ENCODE results near the gene HCST.
"Not testable (repeated sequence)": the region's sequence is repeated elsewhere in the genome, so short reads cannot be mapped to it uniquely, and the experiment has no call there.

The HCST gene

DNA sequence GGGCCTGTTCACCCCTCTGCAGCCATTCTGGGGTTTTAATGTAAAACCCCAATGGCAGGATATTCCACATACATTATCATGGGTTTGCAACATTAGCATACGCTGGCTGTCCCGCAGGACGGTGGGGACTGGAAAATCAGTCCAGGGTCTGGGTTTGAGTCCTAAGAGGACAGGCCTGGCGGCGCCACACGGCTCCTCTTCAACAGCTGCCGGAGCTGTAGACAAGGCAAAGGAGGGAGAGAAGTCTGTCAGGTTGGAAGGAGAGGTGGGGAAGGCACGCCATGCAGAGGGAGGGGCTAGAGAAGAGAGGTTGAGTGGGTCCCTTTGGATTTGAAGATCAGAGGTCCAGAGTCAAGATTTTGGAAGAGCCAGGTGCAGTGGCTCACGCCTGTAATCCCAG lies 13.9 kb upstream of the HCST start:
- DNase-seq (ENCODE audit: low read depth): no peak
- TF ChIP-seq CTCF (IDR thresholded peaks at IDR 0.05; ENCODE audit: control insufficient read depth, insufficient read depth, low read depth, low read length, missing control alignments): no peak
- no peak overlapping the region for H3K4me3 ChIP-seq (ENCODE audit: control insufficient read depth, low read depth, low read length)

GRCh38 chr19:35889370-35890112 lies 12.8 kb upstream of the HCST start:
- no peak for DNase-seq (ENCODE audit: low read depth)
- H3K4me3 ChIP-seq (ENCODE audit: control insufficient read depth, low read depth, low read length): no peak overlapping the region
- TF ChIP-seq CTCF (IDR thresholded peaks at IDR 0.05; ENCODE audit: control insufficient read depth, insufficient read depth, low read depth, low read length, missing control alignments): no peak

DNA sequence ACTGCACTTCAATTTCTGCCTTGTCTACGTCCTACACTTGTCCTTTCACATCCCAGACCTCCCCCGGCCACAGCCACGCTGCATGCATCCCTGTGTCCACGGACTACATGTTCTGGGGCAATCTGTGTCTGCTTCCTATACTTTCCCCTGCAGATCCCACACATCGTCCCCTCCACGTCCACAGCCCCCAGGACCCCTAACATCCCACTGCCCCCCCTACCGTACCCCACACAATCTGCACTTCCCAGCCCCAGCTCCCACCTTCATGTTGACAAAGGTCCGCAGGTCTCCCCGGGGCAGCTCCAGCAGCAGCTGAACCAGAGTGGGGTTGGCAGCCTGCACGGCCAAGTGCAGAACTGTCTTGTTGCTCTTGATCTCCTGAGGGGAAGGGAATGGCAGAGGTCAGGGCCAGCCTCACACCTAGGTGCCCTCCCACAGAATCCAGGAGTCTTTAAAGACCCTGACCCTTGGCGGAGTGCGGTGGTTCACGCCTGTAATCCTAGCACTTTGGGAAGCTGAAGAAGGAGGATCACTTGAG lies 12.1 kb upstream of the HCST start:
- H3K4me3 ChIP-seq (ENCODE audit: control insufficient read depth, low read depth, low read length): no peak overlapping the region
- no peak for TF ChIP-seq CTCF (IDR thresholded peaks at IDR 0.05; ENCODE audit: control insufficient read depth, insufficient read depth, low read depth, low read length, missing control alignments)
- DNase-seq (ENCODE audit: low read depth): no peak

GRCh38 chr19:35891819-35892218 lies 10.5 kb upstream of the HCST start:
- not testable (repeated sequence) for DNase-seq (ENCODE audit: low read depth)

DNA sequence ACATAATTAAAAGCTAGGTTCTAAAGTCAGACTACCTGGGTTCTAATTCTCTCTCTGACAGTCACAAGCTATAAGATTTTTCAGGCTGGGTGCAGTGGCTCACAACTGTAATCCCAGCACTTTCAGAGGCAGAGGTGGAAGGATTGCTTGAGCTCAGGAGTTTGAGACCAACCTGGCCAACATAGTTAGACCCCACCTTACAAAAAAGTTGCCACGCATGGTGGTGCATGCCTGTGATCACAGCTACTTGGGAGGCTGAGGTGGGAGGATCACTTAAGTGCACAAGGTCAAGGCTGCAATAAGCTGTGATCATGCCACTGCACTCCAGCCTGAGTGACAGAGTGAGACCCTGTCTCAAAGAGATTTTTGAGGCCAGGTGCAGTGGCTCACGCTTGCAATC lies 8.0 kb upstream of the HCST start:
- no peak overlapping the region for H3K4me3 ChIP-seq (ENCODE audit: control insufficient read depth, low read depth, low read length)
- no peak for DNase-seq (ENCODE audit: low read depth)
- no peak for TF ChIP-seq CTCF (IDR thresholded peaks at IDR 0.05; ENCODE audit: control insufficient read depth, insufficient read depth, low read depth, low read length, missing control alignments)

More at GRCh38 chr19:35891819-35892218, 10.5 kb upstream of the HCST start:
- not testable (repeated sequence) for H3K4me3 ChIP-seq (ENCODE audit: control insufficient read depth, low read depth, low read length)

DNA sequence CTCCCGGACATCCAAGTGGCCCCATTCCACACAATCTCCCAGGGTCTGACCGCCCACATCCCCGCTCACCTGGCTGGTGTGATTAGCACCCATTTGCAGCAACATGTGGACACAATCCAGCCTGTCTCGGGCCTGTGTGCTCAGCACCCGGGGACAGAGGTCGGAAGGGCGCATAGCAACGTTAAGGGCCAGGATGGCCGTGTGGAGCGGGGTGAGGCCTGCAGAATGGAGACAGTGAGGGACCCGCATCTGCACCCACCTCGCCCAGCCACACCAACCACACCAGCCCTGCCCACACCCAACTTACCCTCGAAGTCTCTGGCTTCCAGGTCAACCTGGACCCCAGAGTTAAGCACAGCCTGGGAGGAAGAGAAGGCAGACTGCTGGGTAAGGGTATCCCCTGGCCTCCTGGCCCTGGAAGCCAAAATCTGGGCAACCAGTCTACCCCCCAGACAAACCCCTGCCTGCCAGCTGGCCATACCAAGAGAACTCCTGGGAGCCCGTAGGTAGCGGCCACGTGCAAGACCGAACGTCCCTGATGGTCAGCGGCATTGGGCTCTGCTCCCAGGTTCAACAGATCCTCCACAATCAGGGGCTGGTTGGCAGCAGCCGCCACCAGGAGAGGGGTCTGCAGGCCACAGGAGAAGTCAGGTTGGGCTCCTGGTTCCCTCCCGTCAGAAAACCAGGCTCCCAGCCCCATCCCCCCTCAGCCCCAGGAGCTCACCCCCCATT lies 6.3 kb upstream of the HCST start:
- H3K4me3 ChIP-seq (ENCODE audit: control insufficient read depth, low read depth, low read length): no peak overlapping the region
- no peak for DNase-seq (ENCODE audit: low read depth)
- no peak for TF ChIP-seq CTCF (IDR thresholded peaks at IDR 0.05; ENCODE audit: control insufficient read depth, insufficient read depth, low read depth, low read length, missing control alignments)

DNA sequence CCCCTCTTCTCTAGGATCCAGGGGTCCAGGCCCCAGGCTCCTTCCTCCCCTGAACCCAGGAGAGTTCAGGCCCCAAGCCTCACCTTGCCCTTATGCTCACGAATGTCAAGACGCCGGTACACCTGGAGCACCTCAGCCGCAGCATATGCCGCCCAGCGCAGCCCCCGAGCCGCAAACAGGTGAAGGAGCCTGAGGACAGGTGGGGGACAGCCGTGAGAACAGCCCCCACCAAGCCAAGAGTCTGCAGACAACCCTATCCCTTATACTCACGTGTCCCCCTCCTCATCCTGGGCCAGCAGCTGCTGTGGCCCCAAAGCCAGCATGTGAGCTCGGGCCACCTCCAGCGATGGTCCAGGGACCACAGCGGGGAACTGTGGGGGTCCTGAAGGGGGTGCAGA lies 5.7 kb upstream of the HCST start:
- no peak for TF ChIP-seq CTCF (IDR thresholded peaks at IDR 0.05; ENCODE audit: control insufficient read depth, insufficient read depth, low read depth, low read length, missing control alignments)
- no peak overlapping the region for H3K4me3 ChIP-seq (ENCODE audit: control insufficient read depth, low read depth, low read length)
- no peak for DNase-seq (ENCODE audit: low read depth)

Measured in AG09309 (cell line).